ENCODE data around the gene POR.

GRCh38 chr7:75896803-75897327 lies 18.1 kb upstream of the POR start:
- TF ChIP-seq CTCF (IDR thresholded peaks at IDR 0.05; ENCODE audit: low read depth, low read length): no peak
- no peak for TF ChIP-seq EZH2phosphoT487 (IDR thresholded peaks at IDR 0.05; ENCODE audit: low read depth)
